GM12801 (cell line): ENCODE results near the gene DPH6.

Experiments
- TF ChIP-seq, protein P1 (sequence below): IDR thresholded peaks from one replicate; pipeline ENCODE4 v1.5.1; 2011; ENCODE audit warnings: control low read depth; ENCODE audit not compliant: insufficient read length; ENCODE audit errors: extremely low read depth

The DPH6 gene

DNA sequence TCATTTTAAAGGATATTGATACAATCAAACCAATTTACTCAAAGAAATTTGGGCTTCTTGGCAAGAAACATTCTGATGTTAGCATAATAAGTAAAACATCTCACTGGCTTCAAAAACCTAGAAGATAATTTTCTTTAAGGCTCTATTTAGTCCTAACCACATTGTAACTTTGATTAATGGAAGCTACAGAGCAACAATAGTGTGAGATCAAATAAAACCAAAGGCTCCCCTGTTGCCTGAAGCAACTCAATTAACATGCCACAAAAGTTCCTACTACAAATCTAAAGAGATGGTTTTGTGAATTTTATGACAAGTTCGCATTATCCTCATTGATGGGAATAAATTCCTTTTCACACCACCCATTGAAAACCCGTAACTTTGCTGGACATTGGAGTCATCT is 5.9 kb downstream of the DPH6 start:
- TF ChIP-seq, protein P1, sequence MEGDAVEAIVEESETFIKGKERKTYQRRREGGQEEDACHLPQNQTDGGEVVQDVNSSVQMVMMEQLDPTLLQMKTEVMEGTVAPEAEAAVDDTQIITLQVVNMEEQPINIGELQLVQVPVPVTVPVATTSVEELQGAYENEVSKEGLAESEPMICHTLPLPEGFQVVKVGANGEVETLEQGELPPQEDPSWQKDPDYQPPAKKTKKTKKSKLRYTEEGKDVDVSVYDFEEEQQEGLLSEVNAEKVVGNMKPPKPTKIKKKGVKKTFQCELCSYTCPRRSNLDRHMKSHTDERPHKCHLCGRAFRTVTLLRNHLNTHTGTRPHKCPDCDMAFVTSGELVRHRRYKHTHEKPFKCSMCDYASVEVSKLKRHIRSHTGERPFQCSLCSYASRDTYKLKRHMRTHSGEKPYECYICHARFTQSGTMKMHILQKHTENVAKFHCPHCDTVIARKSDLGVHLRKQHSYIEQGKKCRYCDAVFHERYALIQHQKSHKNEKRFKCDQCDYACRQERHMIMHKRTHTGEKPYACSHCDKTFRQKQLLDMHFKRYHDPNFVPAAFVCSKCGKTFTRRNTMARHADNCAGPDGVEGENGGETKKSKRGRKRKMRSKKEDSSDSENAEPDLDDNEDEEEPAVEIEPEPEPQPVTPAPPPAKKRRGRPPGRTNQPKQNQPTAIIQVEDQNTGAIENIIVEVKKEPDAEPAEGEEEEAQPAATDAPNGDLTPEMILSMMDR, result no peak

DNA sequence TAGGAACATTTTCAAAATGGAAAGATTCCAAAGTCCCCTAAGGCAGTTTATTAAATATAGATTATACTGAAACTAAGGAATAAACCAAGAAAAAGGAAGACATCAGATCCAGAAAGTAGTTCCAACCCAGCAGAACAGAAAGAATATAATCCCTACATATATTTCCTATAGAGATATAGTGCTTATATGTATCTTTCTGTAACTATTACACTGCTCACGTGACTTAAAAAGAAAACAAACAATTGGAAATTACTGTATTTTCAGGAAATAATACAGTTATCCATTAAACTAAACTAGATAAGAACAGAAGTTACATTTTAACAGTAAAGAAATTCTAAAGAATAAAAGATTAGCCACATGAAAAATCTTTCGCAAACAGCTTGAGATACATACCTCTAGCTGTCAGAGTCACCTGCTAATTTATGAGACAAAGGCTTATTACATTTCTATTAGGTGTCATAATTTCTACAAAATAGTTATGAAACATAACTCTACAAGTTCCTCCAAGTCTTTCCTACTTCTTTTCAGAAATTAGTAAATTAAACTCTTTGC is 10.5 kb downstream of the DPH6 start:
- TF ChIP-seq, protein P1, result no peak

DNA sequence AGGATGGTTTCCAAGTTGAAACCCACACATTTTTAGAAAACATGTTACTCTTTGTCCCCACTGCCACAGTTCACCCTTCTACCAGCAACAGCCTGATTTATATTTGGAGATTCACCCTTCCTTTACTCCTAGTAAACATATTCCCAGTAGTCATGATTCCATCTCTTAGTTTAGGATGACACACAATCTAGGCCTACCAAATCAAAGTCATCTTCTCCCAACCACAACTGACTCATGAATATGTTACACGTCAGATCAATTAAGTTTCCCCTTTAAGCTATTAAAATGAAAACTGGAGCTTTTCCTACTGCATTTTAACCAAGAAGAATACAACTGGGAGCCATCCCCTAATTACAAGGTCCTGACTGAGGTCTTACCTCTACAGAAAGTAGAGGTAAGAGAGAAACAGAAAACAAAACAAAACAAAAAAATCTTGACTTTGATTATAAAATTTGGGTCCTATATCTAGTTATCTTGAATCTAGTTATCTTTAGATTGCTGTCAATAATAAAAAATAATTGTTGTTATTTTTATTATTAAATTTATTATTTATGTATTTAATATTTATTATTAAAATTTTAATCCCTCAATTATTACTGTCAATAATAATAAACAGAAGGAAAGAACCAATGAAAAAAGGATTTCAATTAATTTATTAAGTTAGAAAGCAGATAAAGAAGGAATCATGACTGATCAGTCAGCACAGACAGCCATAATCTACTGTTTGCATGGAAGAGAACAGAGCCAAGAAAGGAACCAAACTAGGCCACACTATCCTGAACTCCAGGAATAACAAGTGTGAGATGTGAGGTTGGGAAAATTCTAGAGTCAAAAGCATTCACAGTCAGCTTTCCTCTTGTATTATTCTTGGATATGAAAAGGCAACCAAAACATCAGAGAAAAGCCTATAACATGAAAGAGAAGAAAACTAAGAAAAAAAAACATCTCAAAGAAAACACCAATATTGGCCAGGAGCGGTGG is 12.5 kb downstream of the DPH6 start:
- TF ChIP-seq, protein P1, result no peak

DNA sequence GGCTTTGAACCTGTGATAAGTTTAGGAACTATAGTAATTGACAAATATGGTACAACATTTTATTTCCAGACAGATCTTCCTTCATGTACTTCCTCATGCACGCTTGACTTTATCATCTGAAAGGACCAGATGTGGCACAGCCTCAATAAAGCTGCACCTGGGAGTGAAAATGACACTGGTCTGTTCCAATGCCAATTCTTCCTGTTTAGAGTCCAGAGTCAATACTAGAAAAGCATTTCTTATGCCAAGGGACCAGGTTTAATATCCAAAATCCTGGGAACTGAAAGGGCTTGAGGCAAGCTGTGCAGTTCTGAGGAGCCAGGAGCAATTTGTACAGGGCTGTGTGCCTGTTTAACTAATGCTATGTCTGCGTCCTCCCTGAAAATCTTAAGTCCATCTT is 15.3 kb downstream of the DPH6 start:
- TF ChIP-seq, protein P1, result no peak

DNA sequence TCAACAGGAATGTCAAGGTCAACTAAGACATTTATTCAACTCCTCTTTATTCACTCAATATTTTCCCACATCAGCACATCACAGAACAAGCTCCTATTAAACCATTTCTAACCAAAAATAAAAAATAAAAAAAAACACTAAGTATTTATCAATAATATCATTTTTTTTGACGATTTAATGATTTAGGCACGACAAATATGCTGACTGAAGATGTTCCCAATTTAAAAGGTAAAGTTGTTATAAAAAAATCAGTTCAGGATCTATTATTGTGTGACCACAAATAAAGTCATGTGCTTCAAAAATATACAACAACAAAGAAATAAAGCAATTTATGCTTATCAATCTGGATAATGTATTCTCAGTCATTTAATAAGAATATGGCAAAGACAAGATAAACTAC is 16.2 kb downstream of the DPH6 start:
- TF ChIP-seq, protein P1, result no peak

DNA sequence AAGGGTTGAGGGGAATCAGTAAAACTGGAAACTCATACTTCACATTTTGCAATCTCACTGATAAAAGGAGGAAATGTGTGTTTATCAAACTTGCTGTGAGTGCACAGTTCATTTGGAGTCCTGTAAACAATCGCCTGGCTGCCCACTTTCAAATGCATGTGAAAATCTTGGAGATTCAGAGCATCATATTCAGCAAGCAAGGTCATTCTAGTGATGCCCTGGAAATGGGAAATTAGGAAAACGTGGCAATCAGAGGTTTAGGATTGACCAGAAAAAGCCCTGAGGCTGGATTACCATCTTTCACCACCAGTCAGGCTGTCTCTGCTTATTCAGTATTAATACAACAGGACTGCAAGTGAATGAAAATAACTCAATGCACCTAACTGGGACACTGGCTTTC is 23.9 kb downstream of the DPH6 start:
- TF ChIP-seq, protein P1, result no peak

DNA sequence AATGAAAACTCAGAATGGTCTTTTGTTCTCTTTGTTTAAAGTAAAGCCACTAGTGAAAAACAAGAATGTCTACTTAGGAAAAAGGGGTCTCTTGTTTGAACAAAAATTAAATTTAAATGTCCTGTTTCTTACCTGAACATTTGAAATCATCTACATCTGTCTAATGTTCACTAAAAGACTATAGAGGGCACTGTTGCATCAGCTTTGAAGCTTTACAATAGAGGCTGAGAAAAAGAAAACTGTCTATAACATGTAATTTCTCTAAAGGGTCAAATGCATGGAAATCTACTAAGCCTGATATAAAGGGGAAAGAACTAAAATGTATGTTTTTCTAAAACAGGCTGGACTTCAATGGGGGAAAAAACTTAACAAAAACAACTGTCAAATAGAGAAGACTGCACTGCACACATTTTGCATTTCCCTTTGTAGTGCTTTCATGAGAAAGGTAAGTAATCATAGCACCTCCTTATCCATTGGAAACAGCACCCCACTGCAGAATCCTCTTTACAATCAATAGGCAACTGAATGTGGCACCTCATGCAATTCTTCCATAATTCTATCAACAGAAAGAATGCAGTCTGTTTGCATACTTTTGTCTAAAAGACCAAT is 26.3 kb downstream of the DPH6 start:
- TF ChIP-seq, protein P1, result no peak
